ENCODE measurements around the gene SCG5.

The SCG5 gene

GRCh38 chr15:32652178-32652577 lies 10.7 kb downstream of the SCG5 start:
- TF ChIP-seq CTCF (IDR thresholded peaks at IDR 0.05; ENCODE audit: control insufficient read depth, extremely low read depth, insufficient read depth), result no peak
- DNase-seq (ENCODE audit: low read depth), result no peak
- no peak overlapping the region for H3K4me3 ChIP-seq (ENCODE audit: low read depth, low read length)

GRCh38 chr15:32656091-32656490 lies 14.6 kb downstream of the SCG5 start:
- no peak for TF ChIP-seq CTCF (IDR thresholded peaks at IDR 0.05; ENCODE audit: control insufficient read depth, extremely low read depth, insufficient read depth)
- no peak for DNase-seq (ENCODE audit: low read depth)
- H3K4me3 ChIP-seq (ENCODE audit: low read depth, low read length), result no peak overlapping the region

- no peak for TF ChIP-seq CTCF (IDR thresholded peaks at IDR 0.05; ENCODE audit: control insufficient read depth, extremely low read depth, insufficient read depth)
- DNase-seq (ENCODE audit: low read depth), result no peak
- H3K4me3 ChIP-seq (ENCODE audit: low read depth, low read length), result no peak overlapping the region
These were observed 15.0 kb downstream of the SCG5 start for GRCh38 chr15:32656496-32656895.

GRCh38 chr15:32657198-32657883 lies 15.8 kb downstream of the SCG5 start:
- TF ChIP-seq CTCF (IDR thresholded peaks at IDR 0.05; ENCODE audit: control insufficient read depth, extremely low read depth, insufficient read depth), result peak; percentile 56
- peak; percentile 87 for DNase-seq (ENCODE audit: low read depth)
- H3K4me3 ChIP-seq (ENCODE audit: low read depth, low read length), result peak overlapping the region; percentile 34

GRCh38 chr15:32657941-32658340 lies 16.4 kb downstream of the SCG5 start:
- no peak for TF ChIP-seq CTCF (IDR thresholded peaks at IDR 0.05; ENCODE audit: control insufficient read depth, extremely low read depth, insufficient read depth)
- DNase-seq (ENCODE audit: low read depth), result no peak
- no peak overlapping the region for H3K4me3 ChIP-seq (ENCODE audit: low read depth, low read length)

- H3K4me3 ChIP-seq (ENCODE audit: low read depth, low read length), result no peak overlapping the region
- peak; percentile 39; the same call in 1 of the 2 replicates for TF ChIP-seq CTCF (IDR thresholded peaks at IDR 0.05; ENCODE audit: control insufficient read depth, extremely low read depth, insufficient read depth)
- DNase-seq (ENCODE audit: low read depth), result no peak
These were observed 18.0 kb downstream of the SCG5 start for GRCh38 chr15:32659340-32660155.

Data from LNCaP clone FGC (cell line).